Stimulated activated CD8-positive, alpha-beta memory T cell treated with anti-CD3 and anti-CD28 coated beads, Interleukin-12 subunit alpha, Interleukin-12 subunit beta, amount 100 ng/mL, for 4 hours (primary cell): Measurements from ENCODE around the gene RXRB.
"Not testable (repeated sequence)": the region's sequence is repeated elsewhere in the genome, so short reads cannot be mapped to it uniquely, and the experiment has no call there.

Experiments
- DNase-seq: peaks from one replicate; pipeline ENCODE4 v3.0.0-alpha.2; 2020; ENCODE audit warnings: low read depth

RXRB gene

DNA sequence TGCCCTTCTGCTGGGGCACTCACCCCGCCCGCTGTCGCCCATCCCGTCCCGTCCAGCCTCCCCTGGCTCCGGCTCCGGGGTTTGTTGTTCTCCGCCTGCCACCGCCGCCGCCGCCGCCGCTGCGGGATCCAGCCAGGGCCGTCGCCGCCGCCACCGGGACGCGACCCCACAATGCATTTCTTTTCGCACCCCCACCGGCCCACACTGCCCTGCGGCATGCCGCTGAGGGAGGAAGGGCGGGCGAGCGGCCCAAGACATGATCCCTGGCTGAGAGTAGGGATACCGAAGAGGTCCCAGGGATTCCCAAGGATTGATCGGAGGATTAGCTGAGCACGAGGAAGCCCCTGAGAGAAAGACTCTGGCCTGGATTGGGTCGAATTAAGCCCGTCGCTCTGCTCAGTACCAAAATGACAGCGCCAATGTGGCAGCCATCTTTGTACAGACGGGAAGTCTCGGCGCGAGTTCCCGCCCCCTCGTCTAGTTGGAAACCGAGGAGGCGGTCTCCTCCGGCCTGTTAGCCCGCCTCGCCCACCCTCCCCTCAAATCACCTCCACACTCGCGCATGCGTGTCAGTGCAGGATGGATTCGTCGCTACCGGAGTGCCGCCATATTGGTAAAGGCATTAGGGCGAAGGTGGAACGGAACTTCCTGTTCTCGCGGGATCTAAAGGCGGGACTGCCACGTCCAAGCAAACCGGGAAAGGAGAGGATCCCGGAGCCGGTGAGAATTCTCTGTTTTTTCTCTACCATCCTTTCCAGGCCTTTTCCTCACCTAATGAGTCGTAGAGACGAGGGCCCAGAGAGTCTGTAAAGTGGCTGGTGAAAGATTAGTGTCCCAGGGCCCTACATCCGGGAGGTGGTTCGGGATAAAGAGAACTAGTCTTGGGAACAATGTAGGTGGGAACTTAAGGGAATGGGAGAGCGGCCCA, at the start of gene RXRB, which contains the start of gene SLC39A7:
RXRB (minus strand) TSS at position 447 of the 928 bp plus-strand sequence; CDS start at position 258, 189 bp downstream.
SLC39A7 (plus strand) TSS at position 649 of the 928 bp plus-strand sequence. CDS start 379 bp downstream, outside the sequence.
- DNase-seq, result peak; percentile 98

- no peak for DNase-seq
Measured at GRCh38 chr6:33249732-33250630, 49.5 kb upstream of the RXRB start.

DNA sequence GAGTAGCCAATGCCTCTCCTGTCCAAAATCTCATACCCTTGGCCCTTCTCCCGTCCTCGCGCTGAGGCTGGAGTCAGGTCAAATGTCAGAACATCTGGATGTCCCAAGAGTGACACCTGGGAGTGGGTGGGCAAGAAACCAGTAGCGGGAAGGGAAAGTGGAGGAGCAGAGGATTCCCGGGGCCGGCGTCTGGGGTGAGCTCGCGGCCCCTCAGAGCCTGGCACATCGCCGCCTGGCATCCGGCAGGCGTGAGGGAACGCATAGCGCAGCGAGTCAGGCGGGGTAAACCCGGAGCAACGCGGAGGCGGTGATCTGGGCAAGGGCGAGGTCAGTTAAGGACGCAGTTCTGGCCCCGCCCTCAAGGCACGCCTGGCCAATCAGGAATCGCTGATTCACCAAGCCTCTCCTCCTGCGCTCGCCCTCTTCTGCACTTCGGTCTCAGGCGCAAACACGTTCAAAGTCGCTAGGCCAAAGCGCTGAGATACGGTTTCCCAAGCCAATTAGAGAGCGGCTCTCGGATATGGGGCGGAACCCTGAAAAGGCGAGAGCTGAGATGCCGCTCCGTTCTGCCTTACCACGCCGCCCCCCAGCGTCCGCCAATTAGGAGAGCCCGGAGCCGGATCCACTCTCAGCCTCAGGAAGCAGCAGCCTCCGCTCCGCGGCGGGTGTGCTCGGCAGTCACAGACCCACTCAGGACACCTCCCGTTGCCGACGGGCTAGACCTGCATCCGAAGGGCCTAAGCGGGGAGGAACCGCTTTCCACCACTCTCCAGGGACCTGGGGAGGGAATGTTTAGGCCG, 48.7 kb upstream of the RXRB start:
- DNase-seq, result peak; percentile 93

- DNase-seq, result no peak
Measured at GRCh38 chr6:33248643-33248931, 48.1 kb upstream of the RXRB start.

DNA sequence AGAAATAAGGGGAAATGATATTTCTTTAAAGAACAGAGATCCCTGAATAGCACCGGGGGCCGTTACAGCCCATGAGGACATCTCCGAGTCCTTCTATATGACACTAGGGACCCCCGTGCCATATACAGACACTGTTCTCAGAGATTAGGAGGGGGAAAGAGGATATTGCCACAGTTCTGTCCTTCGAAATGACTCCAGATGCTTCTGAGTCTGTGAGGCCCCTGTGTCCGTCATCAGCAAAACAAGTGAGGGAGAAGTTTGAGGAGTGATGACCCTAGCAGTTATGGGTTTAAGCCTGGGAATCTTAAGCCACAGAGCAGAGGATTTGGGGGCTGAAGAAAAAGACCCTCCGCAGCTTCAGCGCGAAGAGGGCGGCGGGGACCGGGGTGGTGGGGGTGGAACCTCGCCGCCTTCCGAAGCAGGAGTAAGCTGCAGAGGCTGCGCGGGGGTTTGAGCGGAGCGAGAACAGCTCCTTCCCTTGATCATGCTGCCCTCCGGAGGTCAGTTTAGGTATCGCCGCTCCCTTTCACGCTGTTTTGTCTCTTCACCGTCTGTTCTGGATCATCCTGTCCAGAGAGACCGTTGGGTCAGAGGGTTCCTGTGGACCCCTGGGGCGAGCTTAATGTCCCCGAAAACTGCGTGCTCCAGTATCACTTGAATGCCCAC, 47.6 kb upstream of the RXRB start:
- DNase-seq, result peak; percentile 79

DNA sequence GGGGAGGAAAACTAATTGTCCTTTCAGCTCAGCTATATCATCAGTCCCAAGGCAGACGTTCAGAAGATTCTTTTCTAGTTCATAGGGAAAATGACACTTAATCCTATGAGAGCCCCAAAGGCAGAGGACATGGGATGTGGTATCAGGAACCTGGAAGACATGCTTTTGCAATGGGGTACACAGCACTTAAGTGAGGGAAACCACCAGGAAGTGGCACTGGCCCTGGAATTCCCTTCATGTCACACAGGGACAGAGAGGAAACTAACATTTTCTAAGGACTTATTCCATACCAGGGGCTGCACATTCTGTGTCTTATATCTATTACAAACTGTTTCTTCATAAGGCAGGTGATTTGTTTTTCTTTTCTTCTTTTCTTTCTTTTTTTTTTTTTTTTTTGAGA, 43.0 kb upstream of the RXRB start:
- no peak for DNase-seq

DNA sequence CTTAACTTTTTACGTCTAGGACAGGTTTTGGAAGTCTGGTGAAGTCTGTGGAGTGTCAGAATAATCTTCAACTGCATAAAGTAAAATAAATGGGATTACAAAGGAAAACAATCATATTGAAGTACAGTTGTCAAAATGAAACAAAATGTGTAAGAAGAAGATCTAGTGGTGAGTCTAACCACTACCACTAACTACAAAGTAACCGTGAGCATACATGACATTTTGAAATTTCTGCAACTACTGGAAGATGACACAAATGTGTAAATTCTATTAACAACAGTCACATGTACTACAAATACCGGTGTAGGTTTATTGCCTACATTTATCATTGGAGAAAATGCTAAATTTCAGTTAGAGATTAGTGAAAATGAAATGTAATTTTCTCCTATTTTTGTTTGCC, 41.5 kb upstream of the RXRB start:
- no peak for DNase-seq

DNA sequence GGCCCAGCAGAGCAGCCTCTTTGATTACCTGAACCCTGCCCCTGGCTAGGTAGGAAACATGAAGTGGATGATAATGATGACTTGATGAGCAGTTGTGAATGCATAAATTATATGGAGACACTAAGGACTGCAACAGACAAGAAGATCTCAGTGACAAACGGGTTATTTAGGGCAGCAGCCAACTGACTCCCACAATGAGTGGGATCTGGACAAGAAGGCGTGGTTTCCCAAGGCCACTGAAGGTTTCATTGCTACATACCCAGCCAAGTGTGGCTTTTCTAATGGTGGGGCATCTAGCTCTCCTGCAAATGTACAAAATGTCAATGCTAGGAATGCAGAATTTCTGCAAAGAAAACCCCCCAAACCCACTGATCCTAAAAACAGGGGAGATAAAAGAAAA, 37.3 kb upstream of the RXRB start:
- DNase-seq, result no peak

DNA sequence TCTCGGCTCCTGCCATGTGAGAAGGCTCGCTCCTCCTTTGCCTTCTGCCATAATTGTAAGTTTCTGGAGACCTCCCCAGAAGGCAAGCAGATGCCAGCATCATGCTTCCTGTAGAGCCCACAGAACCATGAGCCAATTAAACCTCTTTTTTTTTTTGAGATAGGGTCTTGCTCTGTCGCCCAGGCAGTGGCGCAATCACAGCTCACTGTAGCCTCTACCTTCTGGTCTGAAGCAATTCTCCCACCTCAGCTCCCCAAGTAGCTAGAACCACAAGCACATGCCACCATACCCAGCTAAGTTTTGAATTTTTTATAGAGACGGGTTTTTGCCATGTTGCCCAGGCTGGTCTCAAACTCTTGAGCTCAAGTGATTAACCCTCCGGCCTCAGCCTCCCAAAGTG, 36.4 kb upstream of the RXRB start:
- no peak for DNase-seq

- DNase-seq, result no peak
Measured at GRCh38 chr6:33236328-33236727, 35.9 kb upstream of the RXRB start.

DNA sequence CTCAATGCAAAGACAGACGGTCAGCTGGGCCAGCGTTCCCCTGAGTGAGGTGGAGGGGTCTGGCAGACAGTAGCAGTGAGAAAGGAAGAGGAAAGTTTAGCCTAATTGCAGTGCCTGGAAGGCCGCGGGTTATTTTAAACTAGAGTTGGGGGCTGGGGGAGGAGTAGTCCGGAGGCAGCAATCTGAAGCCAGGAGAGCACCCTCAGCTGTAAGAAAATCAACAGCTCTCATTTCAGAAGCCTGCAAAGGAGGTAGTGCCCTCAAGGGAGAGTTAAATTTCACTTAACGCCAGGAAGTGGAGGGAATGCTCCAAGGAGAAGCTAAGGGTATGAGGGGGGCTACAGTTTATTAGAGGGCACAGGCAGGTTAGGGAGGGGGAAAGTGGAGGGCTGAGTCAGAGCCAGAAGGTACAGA, 34.8 kb upstream of the RXRB start:
- no peak for DNase-seq

DNA sequence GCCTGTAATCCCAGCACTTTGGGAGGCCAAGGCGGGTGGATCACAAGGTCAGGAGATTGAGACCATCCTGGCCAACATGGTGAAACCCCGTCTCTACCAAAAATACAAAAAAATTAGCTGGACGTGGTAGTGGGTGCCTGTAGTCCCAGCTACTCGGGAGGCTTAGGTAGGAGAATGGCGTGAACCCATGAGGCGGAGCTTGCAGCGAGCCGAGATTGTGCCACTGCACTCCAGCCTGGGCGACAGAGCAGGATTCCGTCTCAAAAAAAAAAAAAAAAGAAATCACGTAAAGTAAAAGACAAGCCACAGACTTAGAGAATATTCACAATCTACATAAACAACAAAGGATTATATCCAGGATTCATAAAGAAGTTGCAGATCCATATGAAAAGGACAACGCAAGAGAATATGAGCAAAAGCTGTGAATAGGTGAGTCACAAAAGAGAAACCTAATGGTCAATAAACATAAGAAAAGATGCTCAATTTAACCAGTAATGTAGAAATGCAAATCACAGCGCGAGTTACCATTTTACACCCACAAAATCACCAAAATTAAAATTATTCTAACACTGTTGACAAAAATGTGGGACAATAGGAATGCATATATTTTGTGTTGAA, 26.1 kb upstream of the RXRB start:
- DNase-seq, result not testable (repeated sequence)

DNA sequence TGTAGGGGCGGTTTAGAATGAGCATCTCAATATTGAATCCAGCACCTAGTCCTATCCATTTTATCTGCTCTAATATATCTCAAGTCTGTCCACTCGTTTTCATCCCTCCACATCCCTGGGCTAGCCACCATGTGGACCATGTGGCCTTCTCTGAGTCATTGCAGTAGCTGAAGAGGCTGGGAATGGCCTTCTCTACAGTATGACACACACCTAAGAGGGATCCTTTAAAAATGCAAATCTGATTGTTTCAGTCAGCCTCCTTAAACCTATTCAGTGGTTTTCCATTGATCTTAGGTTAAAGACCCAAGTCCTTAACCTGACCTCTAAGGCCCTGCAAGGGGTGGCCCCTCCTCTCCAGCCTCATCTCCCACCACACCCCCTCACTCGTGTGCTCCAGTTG, 17.2 kb upstream of the RXRB start:
- no peak for DNase-seq

- no peak for DNase-seq
Measured at GRCh38 chr6:33217246-33217645, 16.8 kb upstream of the RXRB start.

DNA sequence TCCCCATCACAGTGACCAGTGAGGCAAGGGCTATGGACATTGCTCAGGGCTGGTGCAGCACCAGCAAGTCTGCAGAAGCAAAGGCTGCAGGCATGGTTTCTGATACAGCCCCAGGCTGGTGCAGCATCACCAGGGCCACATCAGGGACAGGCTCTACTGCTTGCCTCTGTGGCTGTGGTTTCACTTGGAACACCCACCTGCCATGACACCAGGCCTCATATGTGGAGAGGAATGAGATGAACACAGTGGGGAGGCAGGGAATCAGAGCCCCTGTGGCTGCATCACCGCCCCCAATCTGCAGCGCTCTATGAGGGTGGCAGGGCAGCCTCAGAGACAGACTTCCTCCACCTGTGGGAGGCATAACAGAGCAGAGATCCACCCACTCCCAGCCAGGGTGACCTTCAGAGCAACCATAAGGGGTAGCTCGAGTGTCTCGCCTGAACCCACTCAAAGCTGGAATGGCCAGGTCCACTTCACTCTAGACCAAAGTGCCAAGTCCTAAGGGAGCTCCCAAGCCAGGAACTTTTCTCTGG, 15.7 kb upstream of the RXRB start:
- no peak for DNase-seq

- DNase-seq, result no peak
Measured at GRCh38 chr6:33215271-33216116, 15.0 kb upstream of the RXRB start.

GRCh38 chr6:33213989-33214335, 13.5 kb upstream of the RXRB start:
- DNase-seq, result no peak

DNA sequence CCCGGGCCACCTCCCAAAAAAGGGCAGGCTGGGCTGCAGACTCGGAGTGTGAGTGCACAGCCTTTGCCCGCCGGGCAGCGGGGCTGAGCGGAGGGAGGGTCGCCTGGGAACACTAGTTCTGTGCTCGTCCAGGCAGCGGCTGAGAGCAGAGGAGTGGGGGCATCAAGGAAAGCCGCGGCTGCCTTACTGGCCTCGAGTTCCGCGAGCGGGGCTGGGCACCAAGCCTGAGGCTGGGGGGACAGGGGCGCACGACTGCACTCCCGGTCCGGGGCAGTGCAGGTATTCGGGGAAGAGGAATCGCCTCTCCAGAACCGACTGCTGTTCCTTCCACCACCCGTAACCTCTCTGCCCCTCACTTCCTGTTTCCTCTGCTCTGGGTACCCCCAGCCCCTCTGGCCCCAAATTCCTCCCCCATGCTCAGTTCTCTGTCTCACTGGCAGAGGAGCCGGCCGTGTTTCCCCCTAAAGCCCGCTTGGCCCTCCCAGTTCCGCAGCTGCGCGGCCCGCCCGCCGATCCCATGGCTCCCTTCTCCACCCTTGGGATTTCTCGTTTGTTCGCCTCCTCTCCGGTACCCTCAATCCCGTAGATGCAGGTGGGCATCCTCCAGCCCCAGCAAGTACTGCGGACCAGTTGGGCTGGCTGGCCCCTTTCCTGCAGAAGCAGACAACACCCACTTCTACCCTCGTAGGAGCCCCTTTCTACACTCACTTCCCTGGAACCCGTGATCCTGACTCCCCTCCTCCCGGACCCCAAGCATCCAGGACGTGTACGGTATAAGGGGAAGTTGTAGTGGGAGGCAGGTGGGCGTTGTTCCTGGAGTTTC, 12.9 kb upstream of the RXRB start:
- no peak for DNase-seq

GRCh38 chr6:33212857-33213165, 12.3 kb upstream of the RXRB start:
- DNase-seq, result no peak
